HG03442 (cell line): ENCODE results near the gene CYP2D6.
"Not testable (repeated sequence)": the region's sequence is repeated elsewhere in the genome, so short reads cannot be mapped to it uniquely, and the experiment has no call there.

Experiments
- ATAC-seq: cut with Tn5 transposase; IDR thresholded peaks from one replicate; pipeline ENCODE4 v1.9.1; 2021; ENCODE audit warnings: mild to moderate bottlenecking, moderate library complexity; ENCODE audit not compliant: unreplicated experiment

The CYP2D6 gene

DNA sequence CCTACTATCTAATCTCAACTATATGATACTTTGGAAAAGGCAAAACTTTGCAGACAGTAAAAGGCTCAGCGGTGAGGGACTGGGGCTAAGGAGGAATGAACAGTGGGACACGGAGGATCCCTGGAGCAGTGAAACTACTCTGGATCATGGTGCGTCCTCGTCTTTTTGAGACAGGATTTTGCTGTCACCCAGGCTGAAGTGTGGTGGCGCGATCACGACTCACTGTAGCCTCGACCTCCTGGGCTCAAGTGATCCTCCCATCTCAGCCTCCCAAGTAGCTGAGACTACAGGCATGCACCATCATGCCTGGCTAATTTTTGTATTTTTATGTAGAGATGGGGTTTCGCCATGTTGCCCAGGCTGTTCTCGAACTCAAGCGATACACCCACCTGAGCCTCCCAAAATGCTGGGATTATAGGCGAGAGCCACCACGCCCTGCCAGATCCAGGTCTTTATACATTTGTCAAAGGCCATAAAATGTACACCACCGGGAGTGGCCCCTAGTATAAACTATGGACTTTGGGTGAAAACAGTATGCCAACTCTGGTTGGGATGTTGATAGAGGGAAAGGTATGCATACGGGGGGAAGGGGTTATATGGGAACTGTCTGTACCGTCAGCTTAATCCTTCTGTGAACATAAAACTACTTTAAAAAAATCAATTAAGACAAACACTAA is 28.0 kb upstream of the CYP2D6 start:
- no peak for ATAC-seq

DNA sequence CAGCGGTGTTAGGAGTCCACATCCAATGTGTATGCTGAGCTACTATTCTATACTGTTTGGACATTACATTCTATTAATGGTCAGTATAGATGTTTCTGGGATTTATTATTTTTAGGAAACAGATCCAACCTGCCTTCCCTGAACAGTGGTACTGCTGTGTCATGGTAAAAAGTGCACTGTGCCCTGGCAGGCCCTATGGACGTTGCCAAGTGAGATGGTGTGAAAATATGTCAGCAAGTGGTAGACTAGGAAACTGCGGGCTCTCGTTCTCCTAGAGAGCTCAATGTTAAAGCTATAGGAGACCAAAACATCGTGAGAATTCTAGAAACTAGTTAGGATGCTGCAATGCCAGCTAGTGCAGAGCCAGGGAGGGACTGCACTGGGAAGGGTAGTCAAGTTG is 26.0 kb upstream of the CYP2D6 start:
- no peak for ATAC-seq

DNA sequence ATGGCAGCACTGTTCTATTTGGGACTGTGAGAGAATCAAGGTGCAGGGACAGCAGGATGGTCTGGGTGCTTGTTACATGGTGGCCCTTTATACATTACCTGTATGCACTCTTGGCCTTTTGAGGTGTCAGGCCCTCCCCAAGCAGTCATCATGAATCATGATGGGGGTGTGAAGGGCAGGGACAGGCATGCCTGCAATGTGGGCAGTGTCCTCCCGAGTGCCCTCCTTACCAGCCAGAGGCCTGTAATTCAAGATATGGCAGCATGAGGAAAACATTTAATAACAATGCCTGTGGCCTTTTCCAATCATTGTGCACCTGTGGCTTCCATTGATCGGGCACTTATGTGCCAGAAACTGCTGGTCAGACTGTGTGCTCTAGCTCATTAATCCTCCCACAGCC is 25.5 kb upstream of the CYP2D6 start:
- no peak for ATAC-seq

- no peak for ATAC-seq
Observed at GRCh38 chr22:42155053-42155543, 24.5 kb upstream of the CYP2D6 start.

- no peak for ATAC-seq
Observed at GRCh38 chr22:42154293-42155052, 23.9 kb upstream of the CYP2D6 start.

- ATAC-seq = no peak
Observed at GRCh38 chr22:42152661-42153270, 22.2 kb upstream of the CYP2D6 start.

DNA sequence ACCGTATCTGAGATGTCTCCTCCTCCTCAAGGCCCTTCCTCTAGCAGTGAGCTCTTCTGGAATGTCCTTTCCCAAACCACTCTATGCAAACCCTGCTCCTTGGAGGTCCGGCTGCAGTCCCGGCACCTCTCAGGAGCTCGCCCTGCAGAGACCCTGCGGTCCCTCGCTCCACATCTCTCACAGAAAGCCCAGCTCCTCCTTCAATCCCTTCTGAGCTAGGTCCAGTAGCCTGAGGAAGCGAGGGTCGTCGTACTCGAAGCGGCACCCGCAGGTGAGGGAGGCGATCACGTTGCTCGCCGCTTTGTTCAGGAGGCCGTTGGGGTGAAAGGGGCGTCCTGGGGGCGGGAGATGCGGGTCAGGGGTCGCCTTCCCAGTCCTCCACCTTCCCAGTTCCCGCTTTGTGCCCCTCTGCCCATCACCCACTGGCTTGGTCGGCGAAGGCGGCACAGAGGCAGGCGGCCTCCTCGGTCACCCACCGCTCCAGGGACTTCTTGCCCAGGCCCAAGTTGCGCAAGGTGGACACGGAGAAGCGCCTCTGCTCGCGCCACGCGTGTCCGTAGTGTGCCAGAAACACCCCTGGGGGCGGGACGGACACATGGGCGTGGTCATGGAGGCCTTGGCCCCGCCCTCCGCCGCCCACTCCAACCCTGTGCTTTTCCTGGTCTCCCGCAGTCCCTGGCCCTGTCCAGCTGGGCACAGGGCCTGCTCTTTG is 21.5 kb upstream of the CYP2D6 start:
- no peak for ATAC-seq

DNA sequence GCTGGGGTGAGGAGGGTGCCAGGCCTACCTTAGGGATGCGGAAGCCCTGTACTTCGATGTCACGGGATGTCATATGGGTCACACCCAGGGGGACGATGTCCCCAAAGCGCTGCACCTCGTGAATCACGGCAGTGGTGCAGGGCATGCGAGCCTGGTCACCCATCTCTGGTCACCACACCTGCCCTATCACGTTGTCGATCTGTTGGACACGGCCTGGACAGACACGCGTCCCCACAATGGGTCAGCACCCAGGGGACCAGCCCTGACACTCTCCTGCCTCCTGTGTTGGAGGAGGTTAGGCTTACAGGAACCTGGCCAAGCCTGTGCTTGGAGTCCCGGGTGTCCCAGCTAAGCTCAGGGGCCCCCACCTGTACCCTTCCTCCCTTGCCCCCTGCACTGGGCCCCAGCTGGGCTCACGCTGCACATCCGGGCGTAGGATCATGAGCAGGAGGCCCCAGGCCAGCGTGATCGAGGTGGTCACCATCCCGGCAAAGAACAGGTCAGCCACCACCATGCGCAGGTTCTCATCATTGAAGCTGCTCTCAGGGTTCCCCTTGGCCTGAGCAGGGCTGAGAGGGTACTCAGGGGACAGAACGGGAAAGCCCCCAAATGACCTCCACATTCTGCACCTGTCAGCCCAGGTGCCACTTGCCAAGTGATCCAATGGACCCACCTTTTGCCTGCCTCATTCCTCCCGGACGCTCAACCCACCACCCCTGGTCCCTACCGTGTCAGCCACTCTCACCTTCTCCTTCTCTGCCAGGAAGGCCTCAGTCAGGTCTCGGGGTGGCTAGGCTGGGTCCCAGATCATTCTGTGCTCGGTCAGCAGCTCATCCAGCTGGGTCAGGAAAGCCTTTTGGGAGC is 20.3 kb upstream of the CYP2D6 start:
- no peak for ATAC-seq

DNA sequence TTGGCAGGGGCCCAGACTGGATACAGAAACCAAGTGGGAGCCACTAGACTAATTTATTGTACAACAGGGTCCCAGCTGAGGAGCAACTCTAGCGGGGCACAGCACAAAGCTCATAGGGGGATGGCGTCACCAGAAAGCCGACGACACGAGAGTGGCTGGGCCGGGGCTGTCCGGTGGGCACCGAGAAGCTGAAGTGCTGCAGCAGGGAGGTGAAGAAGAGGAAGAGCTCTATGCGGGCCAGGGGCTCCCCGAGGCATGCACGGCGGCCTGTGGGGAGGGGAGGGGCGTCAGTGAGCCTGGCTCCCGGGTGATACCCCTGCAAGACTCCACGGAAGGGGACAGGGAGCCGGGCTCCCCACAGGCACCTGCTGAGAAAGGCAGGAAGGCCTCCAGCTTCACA is 19.2 kb upstream of the CYP2D6 start:
- not testable (repeated sequence) for ATAC-seq

GRCh38 chr22:42145175-42145574 is 14.6 kb upstream of the CYP2D6 start:
- no peak for ATAC-seq

DNA sequence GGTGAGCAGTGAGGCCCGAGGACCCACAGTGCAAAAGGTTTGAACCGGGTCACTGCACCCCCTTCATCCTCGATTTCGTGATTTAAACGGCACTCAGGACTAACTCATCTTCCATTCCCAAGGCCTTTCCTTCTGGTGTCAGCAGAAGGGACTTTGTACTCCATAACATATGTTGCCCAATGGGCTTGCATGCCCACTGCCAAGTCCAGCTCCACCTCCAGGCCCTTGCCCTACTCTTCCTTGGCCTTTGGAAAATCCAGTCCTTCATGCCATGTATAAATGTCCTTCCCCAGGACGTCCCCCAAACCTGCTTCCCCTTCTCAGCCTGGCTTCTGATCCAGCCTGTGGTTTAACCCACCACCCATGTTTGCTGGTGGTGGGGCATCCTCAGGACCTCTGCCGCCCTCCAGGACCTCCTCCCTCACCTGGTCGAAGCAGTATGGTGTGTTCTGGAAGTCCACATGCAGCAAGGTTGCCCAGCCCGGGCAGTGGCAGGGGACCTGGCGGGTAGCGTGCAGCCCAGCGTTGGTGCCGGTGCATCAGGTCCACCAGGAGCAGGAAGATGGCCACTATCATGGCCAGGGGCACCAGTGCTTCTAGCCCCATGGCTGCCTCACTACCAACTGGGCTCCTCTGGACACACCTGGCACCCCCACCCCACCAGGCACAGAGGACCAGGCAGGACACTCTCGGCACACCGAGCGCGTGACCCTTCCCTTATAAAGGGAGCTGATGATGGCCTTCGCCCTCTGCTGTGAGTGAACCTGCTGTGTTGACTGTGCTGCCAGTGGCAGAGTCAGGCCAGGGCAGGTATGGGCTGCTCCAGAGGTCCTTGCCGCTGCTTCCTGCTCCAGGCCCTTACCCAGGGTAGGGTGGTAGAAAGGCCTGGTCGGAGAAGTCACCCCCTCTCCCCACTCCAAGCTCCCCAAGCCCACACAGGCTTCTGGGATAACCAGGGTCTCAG is 13.5 kb upstream of the CYP2D6 start:
- ATAC-seq = not testable (repeated sequence)

DNA sequence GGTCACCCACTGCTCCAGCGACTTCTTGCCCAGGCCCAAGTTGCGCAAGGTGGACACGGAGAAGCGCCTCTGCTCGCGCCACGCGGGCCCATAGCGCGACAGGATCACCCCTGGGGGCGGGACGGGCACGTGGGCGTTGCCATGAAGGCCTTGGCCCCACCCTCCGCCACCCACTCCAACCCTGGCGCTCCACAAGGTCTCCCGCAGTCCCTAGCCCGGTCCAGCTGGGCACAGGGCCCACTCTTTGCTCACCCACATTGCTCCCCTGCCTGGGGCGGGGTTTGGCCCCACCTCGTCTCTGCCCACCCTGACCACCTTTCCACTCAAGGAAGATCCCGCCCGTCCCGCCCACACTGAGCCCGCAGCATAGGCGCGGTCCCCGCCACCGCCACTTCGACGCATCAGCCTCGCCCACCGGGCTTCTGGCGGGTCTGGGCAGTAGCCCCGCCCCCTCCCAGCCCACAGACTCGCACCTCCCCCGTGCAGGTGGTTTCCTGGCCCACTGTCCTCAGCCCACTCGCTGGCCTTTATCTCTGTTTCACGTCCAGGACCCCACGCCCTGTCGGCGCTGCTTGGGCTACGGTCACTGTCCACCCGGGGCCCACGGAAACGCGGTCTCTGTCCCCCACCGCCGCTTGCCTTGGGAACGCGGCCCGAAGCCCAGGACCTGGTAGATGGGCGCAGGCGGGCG is 12.3 kb upstream of the CYP2D6 start:
- no peak for ATAC-seq

DNA sequence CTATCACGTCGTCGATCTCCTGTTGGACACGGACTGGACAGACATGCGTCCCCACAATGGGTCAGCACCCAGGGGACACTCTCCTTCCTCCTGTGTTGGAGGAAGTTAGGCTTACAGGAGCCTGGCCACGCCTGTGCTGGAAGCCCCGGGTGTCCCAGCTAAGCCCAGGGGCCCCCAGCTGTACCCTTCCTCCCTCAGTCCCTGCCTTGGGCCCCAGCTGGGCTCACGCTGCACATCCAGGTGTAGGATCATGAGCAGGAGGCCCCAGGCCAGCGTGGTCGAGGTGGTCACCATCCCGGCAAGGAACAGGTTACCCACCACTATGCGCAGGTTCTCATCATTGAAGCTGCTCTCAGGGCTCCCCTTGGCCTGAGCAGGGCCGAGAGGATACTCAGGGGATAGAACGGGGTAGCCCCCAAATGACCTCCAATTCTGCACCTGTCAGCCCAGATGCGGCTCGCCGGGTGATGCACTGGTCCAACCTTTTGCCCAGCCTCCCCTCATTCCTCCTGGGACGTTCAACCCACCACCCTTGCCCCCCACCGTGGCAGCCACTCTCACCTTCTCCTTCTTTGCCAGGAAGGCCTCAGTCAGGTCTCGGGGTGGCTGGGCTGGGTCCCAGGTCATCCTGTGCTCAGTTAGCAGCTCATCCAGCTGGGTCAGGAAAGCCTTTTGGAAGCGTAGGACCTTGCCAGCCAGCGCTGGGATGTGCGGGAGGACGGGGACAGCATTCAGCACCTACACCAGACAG is 10.9 kb upstream of the CYP2D6 start:
- ATAC-seq = not testable (repeated sequence)

GRCh38 chr22:42140153-42140552 is 9.5 kb upstream of the CYP2D6 start:
- not testable (repeated sequence) for ATAC-seq

DNA sequence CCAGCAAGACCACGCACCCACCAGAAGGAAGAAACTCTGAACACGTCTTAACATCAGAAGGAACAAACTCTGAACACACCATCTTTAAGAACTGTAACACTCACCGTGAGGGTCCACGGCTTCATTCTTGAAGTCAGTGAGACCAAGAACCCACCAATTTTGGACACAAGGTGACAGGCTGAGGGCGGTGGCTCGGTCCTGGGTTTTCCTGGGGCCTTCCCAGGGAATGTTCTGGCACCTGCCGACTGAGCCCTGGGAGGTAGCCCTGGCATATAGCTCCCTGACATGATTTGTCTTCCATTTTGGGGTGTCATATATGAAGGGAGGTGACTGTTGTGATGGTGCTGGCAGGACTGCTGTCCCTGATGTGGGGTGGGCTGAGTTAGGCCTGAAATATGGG is 8.9 kb upstream of the CYP2D6 start:
- ATAC-seq = not testable (repeated sequence)

GRCh38 chr22:42138972-42139371 is 8.4 kb upstream of the CYP2D6 start:
- ATAC-seq = no peak

DNA sequence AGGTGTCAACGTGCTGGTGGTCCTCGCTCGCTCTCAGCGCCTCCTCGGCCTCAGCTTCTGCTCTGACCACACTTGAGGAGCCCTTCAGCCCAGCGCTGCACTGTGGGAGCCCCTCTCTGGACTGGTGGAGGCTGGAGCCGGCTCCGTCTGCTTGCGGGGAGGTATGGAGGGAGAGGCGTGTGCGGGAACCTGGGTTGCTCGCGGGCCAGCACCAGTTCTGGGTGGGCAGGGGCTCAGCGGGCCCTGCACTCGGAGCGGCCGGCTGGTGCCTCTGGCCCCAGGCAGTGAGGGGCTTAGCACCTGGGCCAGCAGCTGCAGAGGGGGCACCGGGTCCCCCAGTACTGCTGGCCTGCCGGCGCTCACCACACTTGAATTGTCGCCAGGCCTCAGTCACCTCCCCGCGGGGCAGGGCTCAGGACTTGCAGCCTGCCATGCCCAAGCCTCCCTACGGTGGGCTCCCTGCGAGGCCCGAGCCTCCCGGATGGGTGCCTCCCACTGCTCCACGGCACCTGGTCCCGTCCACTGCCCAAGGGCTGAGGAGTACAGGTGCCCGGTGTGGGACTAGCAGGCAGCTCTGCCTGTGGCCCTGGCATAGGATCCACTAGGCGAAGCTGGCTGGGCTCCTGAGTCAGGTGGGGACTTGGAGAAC is 7.6 kb upstream of the CYP2D6 start:
- ATAC-seq = no peak
